Endothelial cell of umbilical vein (primary cell): ENCODE data around the gene FAM221B. TPM values are rescaled to one million over a fixed set of nuclear protein-coding genes. Genes with fewer than 3 reads are reported as not detected.

Experiments used
- BruUV-seq: library from RNA; stranded (reverse); fragments of 400-500 nt; replicated peaks from 2 replicates; lab custom pipeline; 2021; lab: Mats Ljungman, UMichigan
- CTCF ChIA-PET: fragments of 300-600, 350-600 bp; sonication (Branson Sonifier 250); formaldehyde crosslinking; loops from one replicate; lab custom pipeline; 2021; ENCODE audit warnings: antibody characterized with exemption, inconsistent platforms; lab: Charles Lee
- POLR2A ChIA-PET: fragments of 300-600, 350-600 bp; sonication (Branson Sonifier 250); formaldehyde crosslinking; loops from one replicate; lab custom pipeline; 2021; ENCODE audit warnings: antibody characterized with exemption, inconsistent platforms; lab: Charles Lee
- DNase-seq: peaks from one replicate; pipeline ENCODE4 v3.0.0-alpha.2; 2011; ENCODE audit warnings: low read depth, low spot score
- FAIRE-seq: peaks from 2 replicates; lab custom pipeline; 2011; peaks lifted over from hg19 to GRCh38; lab: Jason Lieb, UNC
- H2AFZ ChIP-seq: 2 replicates; pipeline ENCODE4 v1.6.0; 2012; ENCODE audit warnings: low read depth, low read length, control low read depth, inconsistent platforms
- H3K27ac ChIP-seq: 2 replicates; pipeline ENCODE4 v1.5.1; 2011; ENCODE audit warnings: low read depth, mild to moderate bottlenecking, control low read depth, low read length, moderate library complexity; ENCODE audit not compliant: insufficient read depth
- H3K27me3 ChIP-seq, 2 experiments: 2 replicates each; pipeline versions ENCODE4 v1.6.0 to v1.6.1; 2011; ENCODE audit warnings: low read length in 2 of 2, mixed read lengths in 1 of 2; ENCODE audit not compliant: control insufficient read depth in 2 of 2, insufficient read depth in 2 of 2
- H3K36me3 ChIP-seq, 2 experiments: 2 replicates in 1 of 2; 3 replicates in 1 of 2; pipeline ENCODE4 v1.5.1; 2011; ENCODE audit warnings: low read length in 2 of 2, mild to moderate bottlenecking in 1 of 2, moderate library complexity in 1 of 2; ENCODE audit not compliant: control insufficient read depth in 2 of 2, insufficient read depth in 2 of 2; ENCODE audit errors: extremely low read depth in 1 of 2
- H3K4me1 ChIP-seq: 3 replicates; pipeline ENCODE4 v1.5.1; 2011; ENCODE audit warnings: mild to moderate bottlenecking, low read length; ENCODE audit not compliant: control insufficient read depth, insufficient read depth; ENCODE audit errors: extremely low read depth
- H3K4me2 ChIP-seq: 2 replicates; pipeline ENCODE4 v1.6.1; 2011; ENCODE audit warnings: low read length, control low read depth, mixed read lengths; ENCODE audit not compliant: insufficient read depth
- H3K4me3 ChIP-seq, 3 experiments: fragments of 200-600 bp in 1 of 3; sonication (generic), shearing (Covaris generic) in 1 of 3; replicated peaks in 1 of 3; 2 replicates each; pipeline ENCODE4 v1.5.1; 2011 to 2016; ENCODE audit warnings: control low read depth in 3 of 3, low read length in 3 of 3, mild to moderate bottlenecking in 2 of 3, inconsistent platforms in 1 of 3, low read depth in 1 of 3, moderate library complexity in 1 of 3; ENCODE audit not compliant: insufficient read depth in 1 of 3
- H3K79me2 ChIP-seq: 2 replicates; pipeline ENCODE4 v1.6.0; 2012; ENCODE audit warnings: low read length, inconsistent platforms; ENCODE audit not compliant: control insufficient read depth, insufficient read depth
- H3K9ac ChIP-seq: replicated peaks from 2 replicates; pipeline ENCODE3; 2011; ENCODE audit warnings: low read length, control low read depth; ENCODE audit not compliant: insufficient read depth; ENCODE audit errors: extremely low read depth
- H3K9me1 ChIP-seq: replicated peaks from 3 replicates; pipeline ENCODE4 v1.6.0; 2011; ENCODE audit warnings: mild to moderate bottlenecking, low read length; ENCODE audit not compliant: control insufficient read depth, insufficient read depth; ENCODE audit errors: extremely low read depth
- H3K9me3 ChIP-seq: replicated peaks from 2 replicates; pipeline ENCODE4 v1.5.1; 2012; ENCODE audit warnings: low read length, inconsistent platforms; ENCODE audit not compliant: control insufficient read depth, insufficient read depth
- H4K20me1 ChIP-seq: replicated peaks from 2 replicates; pipeline ENCODE3; 2011; ENCODE audit warnings: mild to moderate bottlenecking, low read length; ENCODE audit not compliant: control insufficient read depth, insufficient read depth; ENCODE audit errors: extremely low read depth
- CTCF ChIP-seq, 2 donors: IDR thresholded peaks; 1 replicate in 1 of 2; 2 replicates in 1 of 2; pipeline ENCODE4 v1.5.1; 2011; ENCODE audit warnings: low read length in 2 of 2, mild to moderate bottlenecking in 2 of 2, moderate library complexity in 2 of 2, control low read depth in 1 of 2, inconsistent platforms in 1 of 2, low read depth in 1 of 2; ENCODE audit not compliant: insufficient read depth in 1 of 2; ENCODE audit errors: extremely low read depth in 1 of 2
- EZH2 ChIP-seq: IDR thresholded peaks from 2 replicates; pipeline ENCODE4 v1.6.1; 2012; ENCODE audit warnings: borderline replicate concordance, low read depth, mild to moderate bottlenecking, moderate library complexity, low read length, inconsistent platforms; ENCODE audit not compliant: severe bottlenecking
- GATA2 ChIP-seq: IDR thresholded peaks from 2 replicates; pipeline ENCODE4 v1.7.0; 2011; ENCODE audit warnings: low read depth, mild to moderate bottlenecking, moderate library complexity, mixed read lengths, low read length; ENCODE audit not compliant: insufficient read length, insufficient read depth
- JUN ChIP-seq: IDR thresholded peaks from 2 replicates; pipeline ENCODE4 v1.6.1; 2011; ENCODE audit warnings: borderline replicate concordance, low read depth; ENCODE audit not compliant: insufficient read length, insufficient read depth
- MAX ChIP-seq: IDR thresholded peaks from 2 replicates; pipeline ENCODE4 v1.6.1; 2011; ENCODE audit not compliant: insufficient read depth, insufficient read length
- MYC ChIP-seq: IDR thresholded peaks from one replicate; pipeline ENCODE4 v1.6.1; 2011; ENCODE audit warnings: mild to moderate bottlenecking, low read depth, low read length
- POLR2AphosphoS5 ChIP-seq: IDR thresholded peaks from 2 replicates; pipeline ENCODE4 v1.6.1; 2012; ENCODE audit warnings: low read depth, mild to moderate bottlenecking, control low read depth, low read length, moderate library complexity; ENCODE audit not compliant: insufficient read depth
- dilution Hi-C: fragments of 300-500 bp; cut with MboI; formaldehyde crosslinking; loops from one replicate; pipeline ENCODE4 v1.15.0; 2019; ENCODE audit warnings: low sequenced_read_pairs; ENCODE audit not compliant: extremely low pct_ligation_motif_present
- intact Hi-C: fragments of 100-400 bp; cut with micrococcal nuclease; formaldehyde crosslinking; loops from one replicate; pipeline ENCODE4 v1.10.0; 2022
- polyA plus RNA-seq, 4 experiments: library from polyadenylated mRNA; depleted of rRNA in 3 of 4; stranded (reverse) in 3 of 4; unstranded in 1 of 4; fragments of >200 nt; gene quantifications; 2 replicates each; pipeline versions ENCODE4 v1.2.1 to v1.2.3, GENCODE V29; 2011 to 2012; ENCODE audit warnings: missing spikeins in 1 of 4
- total RNA-seq: library from RNA; stranded (reverse); gene quantifications from 2 replicates; pipeline ENCODE4 v1.2.3, GENCODE V29; 2021

FAM221B gene
- total and polyA plus RNA-seq, 2 donors (not counting 3 experiments of a cell fraction or from before 2014, with no cell fraction given): not detected

GRCh38 chr9:35820076-35820475 is 8.5 kb downstream of the FAM221B start:
- H3K9me3 ChIP-seq: no peaks in the 10 kb centered on the region
- no peak overlapping the region for H3K4me3 ChIP-seq
- no peaks in the 10 kb centered on the region for H3K79me2 ChIP-seq
- H3K9ac ChIP-seq: no peak overlapping the region
- DNase-seq: no peak
- no peak overlapping the region for H3K4me2 ChIP-seq
- no peak for FAIRE-seq
- no peaks in the 10 kb centered on the region for H3K36me3 ChIP-seq
- H3K4me1 ChIP-seq: no peaks in the 10 kb centered on the region
- POLR2A ChIA-PET: no interaction called here
- CTCF ChIA-PET: interaction anchor here (1.0 to 2.6 kb wide), 2 partner anchors 30 to 84 kb away, joined by 4 to 10 read pairs; no protein-coding TSS in a partner anchor
- TF ChIP-seq MYC: no peak
- no peak overlapping the region for H3K27ac ChIP-seq
- intact Hi-C loops: no loop called here
- no peaks in the 10 kb centered on the region for H3K9me1 ChIP-seq
- H2AFZ ChIP-seq: no peak overlapping the region
- BruUV-seq: no TSS peak
- H3K27me3 ChIP-seq: peaks cover 0 to 2% of the 10 kb centered on the region in 2 experiments
- no peaks in the 10 kb centered on the region for H4K20me1 ChIP-seq
- dilution Hi-C loops: no loop called here

- H3K4me3 ChIP-seq: no peak overlapping the region
- dilution Hi-C loops: no loop called here
- H3K27ac ChIP-seq: no peak overlapping the region
- CTCF ChIA-PET: interaction anchor here (0.8 kb wide), 1 partner anchor 28 kb away, joined by 3 read pairs; no protein-coding TSS in a partner anchor
- no peak for TF ChIP-seq CTCF (IDR thresholded peaks at IDR 0.05; ENCODE audit: extremely low read depth in 1 of 2, insufficient read depth in 1 of 2, low read depth in 1 of 2, low read length in 2 of 2)
- TF ChIP-seq JUN: no peak
- no peak for TF ChIP-seq MYC
- no peak for TF ChIP-seq POLR2AphosphoS5
- TF ChIP-seq EZH2: no peak
- TF ChIP-seq MAX: no peak
- TF ChIP-seq GATA2: no peak
- H4K20me1 ChIP-seq: no peaks in the 10 kb centered on the region
- DNase-seq (no peak), FAIRE-seq (no peak)
- H3K79me2 ChIP-seq: no peaks in the 10 kb centered on the region
- H3K9me1 ChIP-seq: no peaks in the 10 kb centered on the region
- H3K4me1 ChIP-seq: peaks cover 8% of the 10 kb centered on the region
- H3K9ac ChIP-seq: no peak overlapping the region
- no peak overlapping the region for H3K4me2 ChIP-seq
- no peak overlapping the region for H2AFZ ChIP-seq
- BruUV-seq: no TSS peak
- H3K36me3 ChIP-seq: no peaks in the 10 kb centered on the region
- POLR2A ChIA-PET: no interaction called here
- H3K27me3 ChIP-seq: peaks cover 0 to 2% of the 10 kb centered on the region in 2 experiments
- no peaks in the 10 kb centered on the region for H3K9me3 ChIP-seq
- intact Hi-C loops: no loop called here
Measured at GRCh38 chr9:35818341-35818740, 10.2 kb downstream of the FAM221B start.
